Omental fat pad (tissue), 4 donors: ENCODE measurements around the gene SKP2. TPM values are rescaled to one million over a fixed set of nuclear protein-coding genes. Genes with fewer than 3 reads are reported as not detected.
"Not testable (repeated sequence)": the region's sequence is repeated elsewhere in the genome, so short reads cannot be mapped to it uniquely, and the experiment has no call there.

ENCODE experiments used
- ATAC-seq: fragments of 150-250 bp; one replicate; pipeline ENCODE4 v1.9.1; 2016; ENCODE audit warnings: mild to moderate bottlenecking, moderate library complexity; ENCODE audit not compliant: low FRiP score
- DNase-seq: peaks from one replicate; pipeline ENCODE4 v3.0.0-alpha.2; 2019; ENCODE audit warnings: low spot score
- total RNA-seq, 4 donors: library from RNA; depleted of rRNA; stranded (reverse); fragments of >200 nt; gene quantifications; one replicate each; pipeline ENCODE4 v1.1.0, GENCODE V29; 2016
- TF ChIP-seq, protein P1 (sequence below), 3 donors: fragments of 450-650 bp; IDR thresholded peaks; one replicate each; pipeline ENCODE4 v1.5.1; 2016 to 2017; ENCODE audit warnings: antibody characterized with exemption in 3 of 3, mild to moderate bottlenecking in 3 of 3, moderate library complexity in 2 of 3

Gene SKP2
- total RNA-seq, 4 donors from 2014 or later, result 8.6 to 19.4 (median 14.1) TPM

GRCh38 chr5:36178524-36178890 lies 26.6 kb downstream of the SKP2 start:
- TF ChIP-seq, protein P1, sequence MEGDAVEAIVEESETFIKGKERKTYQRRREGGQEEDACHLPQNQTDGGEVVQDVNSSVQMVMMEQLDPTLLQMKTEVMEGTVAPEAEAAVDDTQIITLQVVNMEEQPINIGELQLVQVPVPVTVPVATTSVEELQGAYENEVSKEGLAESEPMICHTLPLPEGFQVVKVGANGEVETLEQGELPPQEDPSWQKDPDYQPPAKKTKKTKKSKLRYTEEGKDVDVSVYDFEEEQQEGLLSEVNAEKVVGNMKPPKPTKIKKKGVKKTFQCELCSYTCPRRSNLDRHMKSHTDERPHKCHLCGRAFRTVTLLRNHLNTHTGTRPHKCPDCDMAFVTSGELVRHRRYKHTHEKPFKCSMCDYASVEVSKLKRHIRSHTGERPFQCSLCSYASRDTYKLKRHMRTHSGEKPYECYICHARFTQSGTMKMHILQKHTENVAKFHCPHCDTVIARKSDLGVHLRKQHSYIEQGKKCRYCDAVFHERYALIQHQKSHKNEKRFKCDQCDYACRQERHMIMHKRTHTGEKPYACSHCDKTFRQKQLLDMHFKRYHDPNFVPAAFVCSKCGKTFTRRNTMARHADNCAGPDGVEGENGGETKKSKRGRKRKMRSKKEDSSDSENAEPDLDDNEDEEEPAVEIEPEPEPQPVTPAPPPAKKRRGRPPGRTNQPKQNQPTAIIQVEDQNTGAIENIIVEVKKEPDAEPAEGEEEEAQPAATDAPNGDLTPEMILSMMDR (IDR thresholded peaks at IDR 0.05), result no peak
- DNase-seq (no peak), ATAC-seq (no peak)

- ATAC-seq, result no peak
- TF ChIP-seq, protein P1 (IDR thresholded peaks at IDR 0.05), result no peak
Measured at GRCh38 chr5:36179950-36180349, 28.0 kb downstream of the SKP2 start.

DNA sequence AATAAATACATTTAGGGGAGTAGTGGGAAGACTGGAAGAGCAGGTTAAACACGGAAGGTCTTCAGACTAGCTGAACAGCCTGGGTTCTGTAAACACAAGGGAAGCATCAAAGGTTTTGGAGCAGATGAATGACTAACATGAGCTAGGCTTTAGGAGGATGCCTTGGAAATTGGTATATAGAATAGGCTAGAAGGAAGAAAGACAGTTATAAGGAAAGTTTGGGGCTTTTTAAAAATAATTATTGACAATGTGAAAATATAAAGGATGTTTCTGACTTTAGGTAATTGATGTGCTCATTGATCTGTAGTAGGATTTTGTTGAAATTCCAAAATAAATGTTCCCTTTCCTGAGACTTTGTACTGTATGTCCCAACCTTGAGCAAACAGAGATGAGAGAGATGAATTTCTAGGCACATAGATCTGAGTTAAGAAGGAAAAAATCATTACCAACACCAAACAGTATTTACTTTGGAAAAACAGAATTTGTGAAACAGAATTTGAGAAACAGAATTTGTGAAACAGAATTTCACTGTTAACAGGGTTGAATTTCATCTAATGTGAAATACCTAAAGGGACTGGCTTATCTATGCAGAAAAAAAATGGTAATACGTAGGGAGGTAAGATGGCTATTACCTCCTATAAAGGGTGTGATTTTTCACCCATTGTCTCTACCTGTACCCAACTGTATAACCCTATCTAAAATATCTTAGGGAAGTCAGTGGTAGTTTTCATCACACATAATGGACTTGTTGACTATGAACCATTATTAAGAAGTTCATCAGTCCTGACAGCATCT lies 28.8 kb downstream of the SKP2 start:
- DNase-seq (no peak), ATAC-seq (no peak)
- TF ChIP-seq, protein P1 (IDR thresholded peaks at IDR 0.05), result no peak

More at GRCh38 chr5:36179950-36180349, 28.0 kb downstream of the SKP2 start:
- DNase-seq, result no peak

GRCh38 chr5:36181774-36182173 lies 29.9 kb downstream of the SKP2 start:
- TF ChIP-seq, protein P1 (IDR thresholded peaks at IDR 0.05), result no peak
- ATAC-seq (no peak), DNase-seq (no peak)

DNA sequence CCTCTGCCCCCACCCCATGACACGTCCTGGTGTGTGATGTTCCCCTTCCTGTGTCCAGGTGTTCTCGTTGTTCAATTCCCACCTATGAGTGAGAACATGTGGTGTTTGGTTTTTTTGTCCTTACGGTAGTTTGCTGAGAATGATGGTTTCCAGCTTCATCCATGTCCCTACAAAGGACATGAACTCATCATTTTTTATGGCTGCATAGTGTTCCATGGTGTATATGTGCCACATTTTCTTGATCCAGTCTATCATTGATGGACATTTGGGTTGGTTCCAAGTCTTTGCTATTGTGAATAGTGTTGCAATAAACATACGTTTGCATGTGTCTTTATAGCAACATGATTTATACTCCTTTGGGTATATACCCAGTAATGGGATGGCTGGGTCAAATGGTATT lies 32.5 kb downstream of the SKP2 start:
- not testable (repeated sequence) for DNase-seq

DNA sequence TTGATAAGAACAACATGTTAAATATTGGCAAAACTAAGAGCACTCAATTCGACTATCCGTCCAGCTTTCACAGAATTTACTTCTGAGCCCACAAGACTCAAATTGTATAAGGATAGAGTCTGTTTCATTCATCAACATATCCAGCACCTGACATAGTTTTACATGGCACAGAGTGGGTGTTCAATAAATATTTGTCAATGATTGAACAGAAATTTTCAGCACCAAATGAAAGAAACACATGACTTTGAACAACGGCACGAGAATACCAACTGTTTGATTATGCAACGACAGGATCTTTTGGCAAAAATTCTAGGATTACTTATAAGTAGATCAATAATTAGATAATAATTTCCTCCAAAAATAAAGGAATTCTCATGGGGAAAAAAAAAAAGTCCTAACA lies 41.8 kb downstream of the SKP2 start:
- TF ChIP-seq, protein P1 (IDR thresholded peaks at IDR 0.05), result no peak
- ATAC-seq, result no peak
- no peak for DNase-seq

More for the DNA sequence above, 32.5 kb downstream of the SKP2 start:
- ATAC-seq, result not testable (repeated sequence)

DNA sequence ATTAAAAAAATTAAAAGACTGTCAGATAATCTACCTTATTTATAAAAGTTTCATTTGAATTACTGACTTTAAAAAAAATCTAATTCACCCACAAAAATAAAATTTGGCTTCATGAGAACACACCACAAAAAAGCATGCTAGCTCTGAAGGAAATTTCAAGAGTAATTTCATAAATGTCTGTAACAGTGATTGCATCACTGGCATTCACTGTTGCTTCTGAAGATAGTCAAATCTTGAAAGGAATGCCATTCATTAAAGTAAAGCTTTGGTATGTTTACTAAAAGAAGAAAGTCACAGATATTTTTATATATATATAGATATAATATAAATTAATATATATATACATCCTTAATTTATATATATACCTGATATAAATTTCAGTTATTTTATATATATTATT lies 46.4 kb downstream of the SKP2 start:
- TF ChIP-seq, protein P1 (IDR thresholded peaks at IDR 0.05), result no peak
- ATAC-seq, result no peak
- no peak for DNase-seq

DNA sequence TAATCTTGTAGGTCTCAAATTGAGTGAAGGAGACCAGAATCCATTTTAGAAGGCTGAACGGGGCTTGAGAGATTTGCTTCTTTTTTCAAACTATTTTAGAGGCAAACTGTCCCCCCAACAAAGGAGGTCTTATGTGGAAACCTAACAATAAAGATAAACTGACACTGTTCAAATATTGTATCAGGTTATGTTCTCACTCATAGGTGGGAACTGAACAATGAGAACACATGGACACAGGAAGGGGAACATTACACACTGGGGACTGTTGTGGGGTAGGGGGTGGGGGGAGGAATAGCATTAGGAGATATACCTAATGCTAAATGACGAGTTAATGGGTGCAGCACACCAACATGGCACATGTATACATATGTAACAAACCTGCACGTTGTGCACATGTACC lies 46.9 kb downstream of the SKP2 start:
- DNase-seq, ATAC-seq: not testable (repeated sequence)
